Cardiac muscle cell (in vitro differentiated cells and primary cell): Measurements from ENCODE around the gene SYT9. TPM values are rescaled to one million over a fixed set of nuclear protein-coding genes. Genes with fewer than 3 reads are reported as not detected.

Experiments
- DNase-seq, 2 donors: peaks; one replicate each; pipeline versions ENCODE4 v3.0.0 to v3.0.0-alpha.2; 2010 to 2017; ENCODE audit warnings: low read depth in 1 of 2, low spot score in 1 of 2
- H3K27ac ChIP-seq: fragments of 200-600 bp; sonication (generic); 2 replicates; pipeline ENCODE4 v1.5.1; 2016
- H3K27me3 ChIP-seq: fragments of 200-600 bp; sonication (generic); 2 replicates; pipeline ENCODE4 v1.6.0; 2016; ENCODE audit warnings: control low read depth
- H3K36me3 ChIP-seq: fragments of 200-600 bp; sonication (generic); 2 replicates; pipeline ENCODE4 v1.5.1; 2016; ENCODE audit warnings: control low read depth
- H3K4me1 ChIP-seq: fragments of 200-600 bp; sonication (generic); 2 replicates; pipeline ENCODE4 v1.8.1; 2017; ENCODE audit warnings: low read depth, mild to moderate bottlenecking, mixed run types
- H3K4me3 ChIP-seq: fragments of 200-600 bp; sonication (generic); 2 replicates; pipeline ENCODE4 v1.5.1; 2016; ENCODE audit warnings: mild to moderate bottlenecking
- H3K9me3 ChIP-seq: fragments of 200-600 bp; sonication (generic); 2 replicates; pipeline ENCODE4 v1.5.1; 2017; ENCODE audit warnings: low read depth, mild to moderate bottlenecking, control low read depth
- polyA plus RNA-seq: library from polyadenylated mRNA; unstranded; fragments of >200 nt; fragmentation: Nextera tagmentation; extraction: Ambion mirVana; gene quantifications from 2 replicates; pipeline ENCODE4 v1.2.1, GENCODE V29; 2016
- total RNA-seq: library from RNA; depleted of rRNA; stranded (reverse); fragments of >200 nt; gene quantifications from 2 replicates; pipeline ENCODE4 v1.2.3, GENCODE V29; 2016
- TF ChIP-seq, protein P1 (sequence below): IDR thresholded peaks from 2 replicates; pipeline ENCODE4 v1.5.1; 2012; ENCODE audit warnings: low read depth, mild to moderate bottlenecking, low read length

Gene SYT9
- total and polyA plus RNA-seq, 2 experiments from 2014 or later = 1.3 to 2.2 TPM

DNA sequence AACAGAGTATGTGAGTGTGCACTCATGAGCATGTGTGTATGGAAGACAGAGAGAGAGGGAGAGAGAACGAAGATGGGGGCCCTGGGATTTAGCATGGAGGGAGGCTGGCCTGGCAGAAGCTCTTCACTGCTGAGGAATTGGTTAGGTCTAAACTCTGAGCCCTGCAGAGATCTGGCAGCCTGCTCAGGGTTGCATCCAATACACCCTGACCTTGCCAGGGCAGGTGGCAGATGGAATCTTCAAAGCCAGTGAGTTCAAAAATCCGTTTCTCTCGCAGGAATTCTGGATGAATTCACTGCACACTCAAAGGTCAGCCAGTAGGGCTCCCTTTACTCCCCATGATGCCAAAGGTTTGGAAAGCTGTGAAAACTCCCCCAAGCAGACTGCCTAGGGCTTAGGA lies 172.2 kb downstream of the SYT9 start:
- TF ChIP-seq, protein P1, sequence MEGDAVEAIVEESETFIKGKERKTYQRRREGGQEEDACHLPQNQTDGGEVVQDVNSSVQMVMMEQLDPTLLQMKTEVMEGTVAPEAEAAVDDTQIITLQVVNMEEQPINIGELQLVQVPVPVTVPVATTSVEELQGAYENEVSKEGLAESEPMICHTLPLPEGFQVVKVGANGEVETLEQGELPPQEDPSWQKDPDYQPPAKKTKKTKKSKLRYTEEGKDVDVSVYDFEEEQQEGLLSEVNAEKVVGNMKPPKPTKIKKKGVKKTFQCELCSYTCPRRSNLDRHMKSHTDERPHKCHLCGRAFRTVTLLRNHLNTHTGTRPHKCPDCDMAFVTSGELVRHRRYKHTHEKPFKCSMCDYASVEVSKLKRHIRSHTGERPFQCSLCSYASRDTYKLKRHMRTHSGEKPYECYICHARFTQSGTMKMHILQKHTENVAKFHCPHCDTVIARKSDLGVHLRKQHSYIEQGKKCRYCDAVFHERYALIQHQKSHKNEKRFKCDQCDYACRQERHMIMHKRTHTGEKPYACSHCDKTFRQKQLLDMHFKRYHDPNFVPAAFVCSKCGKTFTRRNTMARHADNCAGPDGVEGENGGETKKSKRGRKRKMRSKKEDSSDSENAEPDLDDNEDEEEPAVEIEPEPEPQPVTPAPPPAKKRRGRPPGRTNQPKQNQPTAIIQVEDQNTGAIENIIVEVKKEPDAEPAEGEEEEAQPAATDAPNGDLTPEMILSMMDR = no peak
- Histone ChIP-seq H3K4me3 (no peak overlapping the region), H3K4me1 (no peaks in the 10 kb centered on the region), H3K9me3 (no peaks in the 10 kb centered on the region), H3K36me3 (no peaks in the 10 kb centered on the region), H3K27me3 (no peaks in the 10 kb centered on the region), H3K27ac (no peak overlapping the region)
- no peak for DNase-seq

DNA sequence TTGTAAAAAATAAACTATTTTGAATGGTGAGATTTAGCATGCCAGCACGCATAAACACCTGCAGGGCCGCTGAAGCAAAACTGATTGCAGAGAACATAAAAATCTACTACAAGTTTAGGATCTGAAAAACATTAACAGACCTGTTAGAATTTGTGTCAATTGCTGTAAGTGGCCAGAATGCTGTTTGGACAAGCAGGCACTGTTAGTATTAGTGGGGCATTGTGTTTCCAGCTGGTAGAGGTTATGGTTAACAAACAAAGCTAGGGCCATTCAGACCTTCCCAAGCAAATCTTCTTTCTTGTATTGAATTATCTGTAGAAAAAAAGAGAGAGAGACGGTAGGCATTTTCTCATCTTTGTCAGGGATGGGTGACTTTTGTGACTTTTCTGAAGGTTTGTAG lies 176.0 kb downstream of the SYT9 start:
- Histone ChIP-seq H3K27ac (no peak overlapping the region), H3K36me3 (no peaks in the 10 kb centered on the region), H3K4me3 (no peak overlapping the region), H3K4me1 (no peaks in the 10 kb centered on the region), H3K27me3 (no peaks in the 10 kb centered on the region), H3K9me3 (no peaks in the 10 kb centered on the region)
- TF ChIP-seq, protein P1 = no peak
- DNase-seq = no peak

DNA sequence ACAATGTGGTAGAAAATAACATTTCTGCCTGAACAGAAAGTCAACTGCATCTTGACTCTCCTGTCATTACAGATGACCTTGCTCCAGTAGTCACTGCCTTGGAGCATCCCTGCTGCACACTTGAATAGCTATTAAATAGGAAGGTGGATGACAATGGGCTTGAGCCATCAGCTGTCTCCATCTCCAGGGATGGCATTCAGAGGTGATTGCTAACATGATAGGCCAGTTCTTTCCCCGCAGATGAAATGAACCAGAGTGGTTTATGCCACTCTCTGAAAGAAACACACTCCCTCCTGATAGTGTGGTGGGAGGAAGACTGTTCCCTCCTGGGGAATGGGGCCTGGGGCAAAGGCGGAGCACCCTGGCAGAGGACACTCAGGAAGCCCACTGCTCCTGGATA lies 176.5 kb downstream of the SYT9 start:
- H3K36me3 ChIP-seq = no peaks in the 10 kb centered on the region
- no peak overlapping the region for H3K27ac ChIP-seq
- TF ChIP-seq, protein P1 = no peak
- no peak overlapping the region for H3K4me3 ChIP-seq
- H3K9me3 ChIP-seq = no peaks in the 10 kb centered on the region
- DNase-seq = no peak
- no peaks in the 10 kb centered on the region for H3K4me1 ChIP-seq
- H3K27me3 ChIP-seq = no peaks in the 10 kb centered on the region

DNA sequence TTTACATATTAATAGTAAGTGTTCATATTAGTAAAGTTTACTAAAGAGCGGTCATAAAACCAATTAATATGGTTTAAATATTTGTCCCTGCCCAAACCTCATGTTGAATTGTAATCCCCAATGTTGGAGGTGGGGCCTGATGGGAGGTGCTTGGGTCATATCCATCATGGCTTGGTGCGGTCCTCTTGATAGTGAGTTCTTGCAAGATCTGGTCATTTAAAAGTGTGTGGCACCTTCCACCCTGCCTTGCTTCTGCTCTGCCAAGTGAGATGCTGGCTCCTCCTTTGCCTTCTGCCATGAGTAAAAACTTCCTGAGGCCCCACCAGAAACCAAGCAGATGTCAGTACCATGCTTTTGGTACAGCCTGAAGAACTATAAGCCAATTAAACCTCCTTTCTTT lies 178.8 kb downstream of the SYT9 start:
- Histone ChIP-seq H3K27ac (no peak overlapping the region), H3K27me3 (no peaks in the 10 kb centered on the region), H3K9me3 (no peaks in the 10 kb centered on the region), H3K36me3 (no peaks in the 10 kb centered on the region), H3K4me3 (no peak overlapping the region), H3K4me1 (no peaks in the 10 kb centered on the region)
- no peak for DNase-seq
- TF ChIP-seq, protein P1 = no peak

DNA sequence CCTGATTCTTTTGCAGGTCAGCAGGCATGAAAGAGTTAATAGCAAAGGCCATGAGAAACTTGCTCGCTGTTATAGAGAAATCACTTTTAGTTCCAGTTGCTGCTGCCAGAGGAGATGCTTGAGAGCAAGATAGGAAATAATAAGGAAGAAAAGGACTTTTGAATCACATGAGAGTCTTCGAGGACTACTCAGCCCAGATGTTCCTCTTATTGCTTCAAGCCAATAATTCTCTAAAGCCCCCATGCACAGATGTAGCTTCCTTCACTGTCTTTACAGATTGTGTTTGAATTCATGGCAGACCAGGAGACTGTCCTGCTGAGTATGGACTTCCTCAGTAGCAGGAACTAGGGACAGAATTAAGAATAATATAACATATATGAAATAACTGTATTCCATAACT lies 183.5 kb downstream of the SYT9 start:
- no peaks in the 10 kb centered on the region for H3K9me3 ChIP-seq
- DNase-seq = no peak
- no peak overlapping the region for H3K27ac ChIP-seq
- no peak overlapping the region for H3K4me3 ChIP-seq
- TF ChIP-seq, protein P1 = no peak
- H3K36me3 ChIP-seq = no peaks in the 10 kb centered on the region
- H3K4me1 ChIP-seq = no peaks in the 10 kb centered on the region
- no peaks in the 10 kb centered on the region for H3K27me3 ChIP-seq

DNA sequence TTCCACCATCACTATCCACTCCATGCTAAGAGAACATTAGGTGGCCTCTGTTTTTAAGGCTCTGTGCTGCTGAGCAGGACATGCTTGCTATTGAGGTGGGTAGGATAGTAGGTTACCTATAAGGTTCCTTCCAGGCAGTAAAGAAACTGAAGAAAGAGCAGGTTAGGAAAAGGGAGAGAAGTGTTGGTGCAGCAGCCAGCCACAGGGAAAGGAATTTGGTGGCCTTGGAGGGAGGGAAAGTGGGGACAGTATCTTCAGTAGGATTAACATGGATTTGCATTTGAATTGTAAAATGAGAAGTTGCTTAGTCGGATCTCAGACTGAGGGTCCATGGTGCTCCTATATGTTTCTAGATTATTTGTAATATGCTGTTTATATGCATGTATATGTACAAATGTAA lies 184.4 kb downstream of the SYT9 start:
- Histone ChIP-seq H3K4me1 (no peaks in the 10 kb centered on the region), H3K27me3 (no peaks in the 10 kb centered on the region), H3K36me3 (no peaks in the 10 kb centered on the region), H3K9me3 (no peaks in the 10 kb centered on the region), H3K4me3 (no peak overlapping the region), H3K27ac (no peak overlapping the region)
- TF ChIP-seq, protein P1 = no peak
- no peak for DNase-seq
